Suprapubic skin (tissue), 4 donors: ENCODE measurements around the gene TMEM130. TPM values are rescaled to one million over a fixed set of nuclear protein-coding genes. Genes with fewer than 3 reads are reported as not detected.

ENCODE experiments used
- DNase-seq, 2 donors: peaks; one replicate each; pipeline ENCODE4 v3.0.0-alpha.2; 2019; ENCODE audit warnings: low spot score in 2 of 2
- H3K27ac ChIP-seq: fragments of 200-600 bp; sonication (generic); one replicate; pipeline ENCODE4 v1.5.1; 2019
- H3K27me3 ChIP-seq: fragments of 200-600 bp; sonication (generic); one replicate; pipeline ENCODE4 v1.5.1; 2019
- H3K36me3 ChIP-seq: fragments of 200-600 bp; sonication (generic); one replicate; pipeline ENCODE4 v1.5.1; 2019
- H3K4me1 ChIP-seq: fragments of 200-600 bp; sonication (generic); one replicate; pipeline ENCODE4 v1.5.1; 2019
- H3K4me3 ChIP-seq: fragments of 200-600 bp; sonication (generic); one replicate; pipeline ENCODE4 v1.5.1; 2019; ENCODE audit warnings: mild to moderate bottlenecking
- H3K9me3 ChIP-seq: fragments of 200-600 bp; sonication (generic); one replicate; pipeline ENCODE4 v1.5.1; 2019
- EP300 ChIP-seq: sonication (generic); formaldehyde crosslinking; IDR thresholded peaks from one replicate; pipeline ENCODE4 v1.6.1; 2017; ENCODE audit warnings: antibody characterized with exemption
- POLR2A ChIP-seq, 2 donors: fragments of 450-650 bp; IDR thresholded peaks; one replicate each; pipeline ENCODE4 v1.6.1; 2017; ENCODE audit warnings: antibody characterized with exemption in 2 of 2, mild to moderate bottlenecking in 2 of 2, moderate library complexity in 2 of 2
- POLR2AphosphoS5 ChIP-seq, 3 donors: sonication (generic); formaldehyde crosslinking; IDR thresholded peaks; one replicate each; pipeline ENCODE4 v1.6.1; 2017; ENCODE audit warnings: antibody characterized with exemption in 3 of 3
- WGBS: methylation state at CpG from one replicate; pipeline ENCODE4 v1.1.5; 2018; 5-methylcytosine and 5-hydroxymethylcytosine counted together
- total RNA-seq, 4 donors: library from RNA; depleted of rRNA; stranded (reverse); fragments of >200 nt; gene quantifications; one replicate each; pipeline ENCODE4 v1.1.0, GENCODE V29; 2016
- TF ChIP-seq, protein P1 (sequence below), 2 donors: fragments of 200-600 bp in 1 of 2; fragments of 450-650 bp in 1 of 2; sonication (generic) in 1 of 2; IDR thresholded peaks; one replicate each; pipeline ENCODE4 v1.5.1; 2016 to 2019; ENCODE audit warnings: antibody characterized with exemption in 2 of 2, mild to moderate bottlenecking in 1 of 2, moderate library complexity in 1 of 2

The TMEM130 gene
- total RNA-seq, 4 donors from 2014 or later: not detected

DNA sequence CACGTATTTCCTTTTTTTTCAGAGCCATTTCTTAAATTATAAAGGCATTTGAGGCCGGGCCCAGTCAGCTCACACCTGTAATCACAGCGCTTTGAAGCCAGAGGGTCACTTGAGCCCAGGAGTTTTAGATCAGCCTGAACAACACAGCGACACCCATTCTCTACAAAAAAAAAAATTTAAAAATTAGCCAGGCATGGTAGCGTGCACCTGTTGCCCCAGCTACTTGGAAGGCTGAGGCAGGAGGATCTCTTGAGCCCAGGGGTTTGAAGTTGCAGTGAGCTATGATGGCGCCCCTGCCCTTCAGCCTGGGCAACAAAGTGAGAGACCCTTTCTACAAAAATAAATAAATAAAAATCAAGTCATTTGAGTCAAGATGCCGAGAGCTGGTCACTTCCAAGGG is 3.0 kb downstream of the TMEM130 start:
- no peaks in the 10 kb centered on the region for H3K9me3 ChIP-seq
- TF ChIP-seq POLR2AphosphoS5 (IDR thresholded peaks at IDR 0.05): no peak
- TF ChIP-seq, protein P1, sequence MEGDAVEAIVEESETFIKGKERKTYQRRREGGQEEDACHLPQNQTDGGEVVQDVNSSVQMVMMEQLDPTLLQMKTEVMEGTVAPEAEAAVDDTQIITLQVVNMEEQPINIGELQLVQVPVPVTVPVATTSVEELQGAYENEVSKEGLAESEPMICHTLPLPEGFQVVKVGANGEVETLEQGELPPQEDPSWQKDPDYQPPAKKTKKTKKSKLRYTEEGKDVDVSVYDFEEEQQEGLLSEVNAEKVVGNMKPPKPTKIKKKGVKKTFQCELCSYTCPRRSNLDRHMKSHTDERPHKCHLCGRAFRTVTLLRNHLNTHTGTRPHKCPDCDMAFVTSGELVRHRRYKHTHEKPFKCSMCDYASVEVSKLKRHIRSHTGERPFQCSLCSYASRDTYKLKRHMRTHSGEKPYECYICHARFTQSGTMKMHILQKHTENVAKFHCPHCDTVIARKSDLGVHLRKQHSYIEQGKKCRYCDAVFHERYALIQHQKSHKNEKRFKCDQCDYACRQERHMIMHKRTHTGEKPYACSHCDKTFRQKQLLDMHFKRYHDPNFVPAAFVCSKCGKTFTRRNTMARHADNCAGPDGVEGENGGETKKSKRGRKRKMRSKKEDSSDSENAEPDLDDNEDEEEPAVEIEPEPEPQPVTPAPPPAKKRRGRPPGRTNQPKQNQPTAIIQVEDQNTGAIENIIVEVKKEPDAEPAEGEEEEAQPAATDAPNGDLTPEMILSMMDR (IDR thresholded peaks at IDR 0.05): no peak
- no peak for TF ChIP-seq POLR2A (IDR thresholded peaks at IDR 0.05)
- H3K27me3 ChIP-seq: peaks cover 34% of the 10 kb centered on the region
- no peaks in the 10 kb centered on the region for H3K36me3 ChIP-seq
- no peak overlapping the region for H3K4me3 ChIP-seq
- no peak overlapping the region for H3K27ac ChIP-seq
- no peak for DNase-seq
- peaks cover 18% of the 10 kb centered on the region for H3K4me1 ChIP-seq
- 88% methylated on average over 7 of the region's 7 CpGs for WGBS

DNA sequence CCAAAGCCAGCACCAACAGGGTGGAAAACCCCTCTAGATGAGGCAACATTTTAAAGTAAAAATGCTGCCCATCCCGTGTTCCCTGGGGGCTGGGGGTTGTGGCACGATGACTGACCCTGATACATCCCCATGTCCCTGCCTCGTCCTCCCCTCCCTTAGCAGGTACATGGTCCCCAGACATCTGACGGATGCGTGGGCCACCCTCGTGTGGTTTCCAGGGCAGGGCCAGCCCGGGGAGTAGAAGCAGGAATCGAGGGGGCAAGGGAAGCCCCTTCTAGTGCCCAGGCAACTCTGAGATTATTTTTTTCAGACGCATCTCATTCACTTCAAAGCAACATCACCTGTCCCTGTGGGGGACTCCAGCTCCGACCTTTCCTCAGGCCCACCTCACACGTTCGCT is 3.5 kb downstream of the TMEM130 start:
- Histone ChIP-seq H3K9me3 (no peaks in the 10 kb centered on the region), H3K36me3 (no peaks in the 10 kb centered on the region), H3K27me3 (peaks cover 32% of the 10 kb centered on the region), H3K4me1 (peaks cover 18% of the 10 kb centered on the region), H3K4me3 (no peak overlapping the region), H3K27ac (no peak overlapping the region)
- WGBS: 88% methylated on average over 9 of the region's 12 CpGs
- DNase-seq: no peak
- TF ChIP-seq POLR2AphosphoS5 (IDR thresholded peaks at IDR 0.05) (no peak), POLR2A (IDR thresholded peaks at IDR 0.05) (no peak), EP300 (no peak)
- TF ChIP-seq, protein P1 (IDR thresholded peaks at IDR 0.05): no peak

DNA sequence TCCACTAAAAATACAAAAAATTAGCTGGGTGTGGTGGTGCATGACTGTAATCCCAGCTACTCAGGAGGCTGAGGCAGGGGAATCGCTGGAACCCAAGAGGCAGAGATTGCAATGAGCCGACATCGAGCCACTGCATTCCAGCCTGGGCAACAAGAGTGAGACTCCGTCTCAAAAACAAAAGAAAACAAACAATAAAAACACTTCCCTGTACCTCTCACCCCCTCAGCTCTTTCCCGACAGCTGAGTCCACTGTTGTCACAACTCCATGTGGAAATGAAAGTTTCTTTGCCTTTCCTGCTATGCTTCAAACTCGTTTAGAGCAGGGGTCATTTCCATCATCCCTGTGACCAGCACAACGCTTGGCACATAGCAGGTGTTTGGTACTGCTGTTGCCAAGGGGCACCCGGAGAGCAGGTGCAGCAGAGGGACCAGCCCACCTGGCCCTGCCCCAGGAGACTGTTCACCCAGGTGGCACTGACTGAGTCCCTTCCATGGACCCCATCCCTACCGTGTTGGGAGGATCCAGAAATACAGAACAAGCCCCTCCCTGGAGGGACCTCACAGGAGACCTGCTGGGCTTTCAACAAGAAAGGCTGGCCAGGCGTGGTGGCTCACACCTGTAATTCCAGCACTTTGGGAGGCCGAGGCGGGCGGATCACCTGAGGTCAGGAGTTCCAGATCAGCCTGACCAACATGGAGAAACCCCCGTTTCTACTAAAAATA is 4.9 kb downstream of the TMEM130 start:
- Histone ChIP-seq H3K27me3 (peaks cover 20% of the 10 kb centered on the region), H3K36me3 (no peaks in the 10 kb centered on the region), H3K27ac (no peak overlapping the region), H3K4me3 (no peak overlapping the region), H3K4me1 (peaks cover 7% of the 10 kb centered on the region), H3K9me3 (no peaks in the 10 kb centered on the region)
- no peak for DNase-seq
- TF ChIP-seq EP300: no peak
- no peak for TF ChIP-seq POLR2AphosphoS5 (IDR thresholded peaks at IDR 0.05)
- TF ChIP-seq, protein P1 (IDR thresholded peaks at IDR 0.05): no peak
- no peak for TF ChIP-seq POLR2A (IDR thresholded peaks at IDR 0.05)
- 68% methylated on average over 13 of the region's 14 CpGs for WGBS

DNA sequence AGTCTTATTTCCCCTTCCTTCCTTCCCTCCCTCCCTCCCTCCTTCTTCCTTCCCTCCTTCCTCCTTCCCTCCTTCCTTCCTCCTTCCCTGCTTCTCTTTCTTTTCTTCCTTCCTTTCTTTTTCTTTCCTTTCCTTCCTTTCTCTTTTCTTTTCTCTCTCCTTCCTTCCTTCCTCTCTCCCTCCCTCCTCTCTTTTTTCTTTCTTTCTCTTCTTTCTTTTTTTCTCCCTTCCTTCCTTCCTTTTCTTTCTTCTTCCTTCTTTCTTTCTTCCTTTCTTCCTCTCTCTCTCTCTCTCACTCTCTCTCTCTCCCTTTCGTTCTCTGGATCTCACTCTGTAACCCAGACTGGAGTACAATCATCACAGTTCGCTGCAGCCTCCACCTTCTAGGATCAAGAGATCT is 6.2 kb downstream of the TMEM130 start:
- Histone ChIP-seq H3K27ac (no peak overlapping the region), H3K4me3 (no peak overlapping the region), H3K4me1 (no peaks in the 10 kb centered on the region), H3K9me3 (no peaks in the 10 kb centered on the region), H3K36me3 (no peaks in the 10 kb centered on the region), H3K27me3 (peaks cover 8% of the 10 kb centered on the region)
- DNase-seq: no peak
- TF ChIP-seq POLR2A (IDR thresholded peaks at IDR 0.05) (no peak), EP300 (no peak), POLR2AphosphoS5 (IDR thresholded peaks at IDR 0.05) (no peak)
- TF ChIP-seq, protein P1 (IDR thresholded peaks at IDR 0.05): no peak
- WGBS: 95% methylated on average over 2 of the region's 2 CpGs

DNA sequence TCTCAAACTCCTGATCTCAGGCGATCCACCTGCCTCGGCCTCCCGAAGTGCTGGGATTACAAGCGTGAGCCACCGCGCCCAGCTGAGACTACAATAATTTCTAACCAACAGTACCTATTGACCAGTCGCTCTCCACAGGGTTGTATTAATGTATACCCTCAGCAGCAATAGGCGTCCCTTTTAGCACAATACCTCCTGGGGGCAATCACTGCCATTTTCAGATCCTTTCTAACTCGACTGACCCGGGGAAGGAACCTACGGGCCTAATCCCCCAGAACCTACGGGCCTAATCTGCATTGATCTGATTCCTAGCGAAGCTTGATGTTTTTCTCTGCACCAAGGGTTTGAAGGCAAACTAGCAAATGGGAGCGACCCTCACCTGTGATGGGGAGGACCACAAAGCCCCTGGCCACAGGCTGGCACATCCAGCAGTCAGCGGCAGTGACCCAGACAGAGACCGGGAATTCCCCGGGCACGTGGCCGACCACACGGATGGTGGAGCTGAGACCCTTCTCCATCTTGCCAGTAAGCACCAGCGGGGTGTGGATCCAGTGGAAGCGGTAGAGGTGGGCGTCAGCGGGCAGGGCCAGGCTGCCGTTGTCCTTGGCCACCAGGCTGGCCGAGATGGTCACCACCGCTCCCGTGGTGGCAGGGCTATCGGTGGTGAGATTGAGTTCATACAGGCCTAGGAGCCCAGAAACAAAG is 6.9 kb downstream of the TMEM130 start:
- Histone ChIP-seq H3K9me3 (no peaks in the 10 kb centered on the region), H3K4me1 (no peaks in the 10 kb centered on the region), H3K4me3 (no peak overlapping the region), H3K27ac (no peak overlapping the region), H3K27me3 (peaks cover 8% of the 10 kb centered on the region), H3K36me3 (no peaks in the 10 kb centered on the region)
- 93% methylated on average over 22 of the region's 29 CpGs for WGBS
- no peak for TF ChIP-seq POLR2AphosphoS5 (IDR thresholded peaks at IDR 0.05)
- TF ChIP-seq EP300: no peak
- TF ChIP-seq, protein P1 (IDR thresholded peaks at IDR 0.05): no peak
- no peak for TF ChIP-seq POLR2A (IDR thresholded peaks at IDR 0.05)
- DNase-seq: no peak
